ENCODE data around the gene MAPK8.

MAPK8 gene

GRCh38 chr10:48459270-48460150 lies 153.0 kb downstream of the MAPK8 start:
- no peak for DNase-seq (ENCODE audit: low read depth in 3 of 3, low spot score in 1 of 3)

- DNase-seq (ENCODE audit: low read depth in 3 of 3, low spot score in 1 of 3): no peak
These were observed 153.7 kb downstream of the MAPK8 start for GRCh38 chr10:48460182-48460581.

- DNase-seq (ENCODE audit: low read depth in 3 of 3, low spot score in 1 of 3): no peak
These were observed 155.4 kb downstream of the MAPK8 start for GRCh38 chr10:48461623-48462481.

- DNase-seq (ENCODE audit: low read depth in 3 of 3, low spot score in 1 of 3): no peak
These were observed 156.1 kb downstream of the MAPK8 start for GRCh38 chr10:48462482-48463020.

GRCh38 chr10:48463318-48464003 lies 157.0 kb downstream of the MAPK8 start:
- DNase-seq (ENCODE audit: low read depth in 3 of 3, low spot score in 1 of 3): no peak

- no peak for DNase-seq (ENCODE audit: low read depth in 3 of 3, low spot score in 1 of 3)
These were observed 157.8 kb downstream of the MAPK8 start for GRCh38 chr10:48464121-48464870.

- DNase-seq (ENCODE audit: low read depth in 3 of 3, low spot score in 1 of 3): no peak
These were observed 158.6 kb downstream of the MAPK8 start for GRCh38 chr10:48464871-48465736.

- DNase-seq (ENCODE audit: low read depth in 3 of 3, low spot score in 1 of 3): no peak
These were observed 159.5 kb downstream of the MAPK8 start for GRCh38 chr10:48465860-48466521.

- no peak for DNase-seq (ENCODE audit: low read depth in 3 of 3, low spot score in 1 of 3)
These were observed 160.2 kb downstream of the MAPK8 start for GRCh38 chr10:48466611-48467240.

GRCh38 chr10:48467669-48468068 lies 161.2 kb downstream of the MAPK8 start:
- DNase-seq (ENCODE audit: low read depth in 3 of 3, low spot score in 1 of 3): no peak

- DNase-seq (ENCODE audit: low read depth in 3 of 3, low spot score in 1 of 3): no peak
These were observed 161.8 kb downstream of the MAPK8 start for GRCh38 chr10:48468130-48468790.

- no peak for DNase-seq (ENCODE audit: low read depth in 3 of 3, low spot score in 1 of 3)
These were observed 162.5 kb downstream of the MAPK8 start for GRCh38 chr10:48468866-48469511.

- no peak for DNase-seq (ENCODE audit: low read depth in 3 of 3, low spot score in 1 of 3)
These were observed 163.1 kb downstream of the MAPK8 start for GRCh38 chr10:48469516-48470020.

- no peak for DNase-seq (ENCODE audit: low read depth in 3 of 3, low spot score in 1 of 3)
These were observed 163.8 kb downstream of the MAPK8 start for GRCh38 chr10:48470115-48470892.

GRCh38 chr10:48470893-48471805 lies 164.7 kb downstream of the MAPK8 start:
- DNase-seq (ENCODE audit: low read depth in 3 of 3, low spot score in 1 of 3): no peak
